Aorta (tissue), 5 donors: ENCODE data around the gene GTF2I. TPM values are rescaled to one million over a fixed set of nuclear protein-coding genes. Genes with fewer than 3 reads are reported as not detected.
"Not testable (repeated sequence)": the region's sequence is repeated elsewhere in the genome, so short reads cannot be mapped to it uniquely, and the experiment has no call there.

Source experiments
- ATAC-seq: fragments of 200-7000 bp; cut with Tn5 transposase; one replicate; pipeline ENCODE4 v1.9.1; 2022; ENCODE audit warnings: moderate library complexity; ENCODE audit not compliant: low FRiP score
- DNase-seq, 2 donors: peaks; one replicate each; pipeline ENCODE4 v3.0.0-alpha.2; 2020
- H3K27ac ChIP-seq, 2 donors: one replicate each; pipeline ENCODE4 v1.5.1; 2013; ENCODE audit warnings: low read length in 2 of 2, mild to moderate bottlenecking in 2 of 2, moderate library complexity in 2 of 2, control low read depth in 1 of 2, inconsistent platforms in 1 of 2, low read depth in 1 of 2
- H3K27me3 ChIP-seq, 2 donors: one replicate each; pipeline ENCODE4 v1.6.1; 2013; ENCODE audit warnings: control low read depth in 1 of 2, low read length in 1 of 2, mild to moderate bottlenecking in 1 of 2, moderate library complexity in 1 of 2; ENCODE audit not compliant: insufficient read depth in 2 of 2, control insufficient read depth in 1 of 2
- H3K36me3 ChIP-seq, 2 donors: one replicate each; pipeline ENCODE4 v1.6.1; 2013; ENCODE audit warnings: control low read depth in 1 of 2, low read length in 1 of 2, mild to moderate bottlenecking in 1 of 2; ENCODE audit not compliant: insufficient read depth in 2 of 2, control insufficient read depth in 1 of 2
- H3K4me1 ChIP-seq, 2 donors: one replicate each; pipeline ENCODE4 v1.6.1; 2013; ENCODE audit warnings: low read length in 2 of 2, control low read depth in 1 of 2, mild to moderate bottlenecking in 1 of 2, moderate library complexity in 1 of 2; ENCODE audit not compliant: insufficient read depth in 2 of 2, control insufficient read depth in 1 of 2
- H3K4me3 ChIP-seq, 2 donors: one replicate each; pipeline ENCODE4 v1.5.1; 2013; ENCODE audit warnings: low read length in 2 of 2, control low read depth in 1 of 2, mild to moderate bottlenecking in 1 of 2
- H3K9me3 ChIP-seq: one replicate; pipeline ENCODE4 v1.6.1; 2013; ENCODE audit warnings: mild to moderate bottlenecking, low read length; ENCODE audit not compliant: control insufficient read depth
- WGBS, 2 donors: extraction: QIAGEN DNeasy Blood & Tissue Kit; methylation state at CpG; one replicate each; pipeline ENCODE4 v1.1.7; 2013; 5-methylcytosine and 5-hydroxymethylcytosine counted together
- intact Hi-C, 2 donors: fragments of 100-400 bp; cut with DNase I; formaldehyde crosslinking; loops; one replicate each; pipeline versions ENCODE4 v1.14.2 to v1.15.0; 2022
- polyA plus RNA-seq, 2 donors: library from polyadenylated mRNA; stranded (reverse); fragments of 200-250 nt; gene quantifications; one replicate each; pipeline ENCODE4 v1.2.3, GENCODE V29; 2013
- total RNA-seq, 2 donors: library from RNA; stranded (reverse); fragmentation: NEBNext Ultra II Directional; extraction: Animal tissue kit (Norgen Biotek cat#: 25700); gene quantifications; one replicate each; pipeline ENCODE4 v1.2.1, GENCODE V29; 2021
- donor health status: healthy with polysubstance abuse.
- donor health status: Bipolar disorder and iron deficiency.
- donor health status: DM: no; HTN: no; CAD: no.
- donor health status: DM: no; HTN: no; CAD: no.
- donor health status: DM: yes; HTN: yes; CAD: no.

The GTF2I gene
- total and polyA plus RNA-seq, 4 donors: 22.7 to 198 (median 89.2) TPM

- ATAC-seq, H3K4me1 ChIP-seq, H3K36me3 ChIP-seq, H3K27me3 ChIP-seq, H3K27ac ChIP-seq, H3K4me3 ChIP-seq, intact Hi-C loops, DNase-seq, H3K9me3 ChIP-seq: not testable (repeated sequence)
- WGBS, 2 donors: 95% methylated on average over 1 of the region's 4 CpGs; no CpG with 5 or more reads in 1 of the 2 donors
Measured at GRCh38 chr7:74798644-74799043, 141.1 kb downstream of the GTF2I start.

Other genes starting within 250 kb of the GTF2I start
- gene GTF2IRD1, start 203.8 kb upstream of the GTF2I start, total RNA-seq: 10 to 100 TPM; 10.3 to 11.5 TPM
- gene GTF2IRD1, start 203.8 kb upstream of the GTF2I start, polyA plus RNA-seq: 1 to 10 TPM; 4.3 to 4.8 TPM
- 10 to 100 TPM in 1 of 2 donors, 1 to 10 TPM in 1; 7.0 to 16.4 TPM for gene NCF1, start 116.3 kb downstream of the GTF2I start, total RNA-seq
- 1 to 10 TPM in 1 of 2 donors, under 1 TPM in 1; 0.87 to 4.4 TPM for gene NCF1, start 116.3 kb downstream of the GTF2I start, polyA plus RNA-seq
- gene GTF2IRD2, start 193.9 kb downstream of the GTF2I start, total RNA-seq: 10 to 100 TPM; 25.6 to 40.6 TPM
- 10 to 100 TPM in 1 of 2 donors, 1 to 10 TPM in 1; 1.8 to 25.4 TPM for gene GTF2IRD2, start 193.9 kb downstream of the GTF2I start, polyA plus RNA-seq